ENCODE data around the gene ESYT3.
"Not testable (repeated sequence)": the region's sequence is repeated elsewhere in the genome, so short reads cannot be mapped to it uniquely, and the experiment has no call there.

ESYT3 gene

GRCh38 chr3:138450704-138451424, 16.4 kb downstream of the ESYT3 start:
- no peak overlapping the region for H3K27ac ChIP-seq
- peak; percentile 5 to 41 for DNase-seq
- no peaks in the 10 kb centered on the region for H3K4me1 ChIP-seq
- intact Hi-C loops (cut with DNase I; ENCODE audit: low total_unique reads) = no loop called here
- no peaks in the 10 kb centered on the region for H3K36me3 ChIP-seq
- H3K27me3 ChIP-seq = no peaks in the 10 kb centered on the region
- H3K9me3 ChIP-seq = no peaks in the 10 kb centered on the region
- TF ChIP-seq, protein P1, sequence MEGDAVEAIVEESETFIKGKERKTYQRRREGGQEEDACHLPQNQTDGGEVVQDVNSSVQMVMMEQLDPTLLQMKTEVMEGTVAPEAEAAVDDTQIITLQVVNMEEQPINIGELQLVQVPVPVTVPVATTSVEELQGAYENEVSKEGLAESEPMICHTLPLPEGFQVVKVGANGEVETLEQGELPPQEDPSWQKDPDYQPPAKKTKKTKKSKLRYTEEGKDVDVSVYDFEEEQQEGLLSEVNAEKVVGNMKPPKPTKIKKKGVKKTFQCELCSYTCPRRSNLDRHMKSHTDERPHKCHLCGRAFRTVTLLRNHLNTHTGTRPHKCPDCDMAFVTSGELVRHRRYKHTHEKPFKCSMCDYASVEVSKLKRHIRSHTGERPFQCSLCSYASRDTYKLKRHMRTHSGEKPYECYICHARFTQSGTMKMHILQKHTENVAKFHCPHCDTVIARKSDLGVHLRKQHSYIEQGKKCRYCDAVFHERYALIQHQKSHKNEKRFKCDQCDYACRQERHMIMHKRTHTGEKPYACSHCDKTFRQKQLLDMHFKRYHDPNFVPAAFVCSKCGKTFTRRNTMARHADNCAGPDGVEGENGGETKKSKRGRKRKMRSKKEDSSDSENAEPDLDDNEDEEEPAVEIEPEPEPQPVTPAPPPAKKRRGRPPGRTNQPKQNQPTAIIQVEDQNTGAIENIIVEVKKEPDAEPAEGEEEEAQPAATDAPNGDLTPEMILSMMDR (IDR thresholded peaks at IDR 0.05) = no peak
- no peak overlapping the region for H3K4me3 ChIP-seq

GRCh38 chr3:138451595-138452162, 17.3 kb downstream of the ESYT3 start:
- no peaks in the 10 kb centered on the region for H3K9me3 ChIP-seq

GRCh38 chr3:138452436-138452835, 18.0 kb downstream of the ESYT3 start:
- intact Hi-C loops (cut with DNase I; ENCODE audit: low total_unique reads) = no loop called here
- peak in 1 of 2 donors; percentile 13 for DNase-seq
- TF ChIP-seq, protein P1 (IDR thresholded peaks at IDR 0.05) = no peak
- Histone ChIP-seq H3K4me3 (no peak overlapping the region), H3K4me1 (no peaks in the 10 kb centered on the region), H3K27ac (no peak overlapping the region), H3K9me3 (no peaks in the 10 kb centered on the region), H3K36me3 (no peaks in the 10 kb centered on the region), H3K27me3 (no peaks in the 10 kb centered on the region)

More at GRCh38 chr3:138451595-138452162, 17.3 kb downstream of the ESYT3 start:
- no peak overlapping the region for H3K27ac ChIP-seq
- no peaks in the 10 kb centered on the region for H3K27me3 ChIP-seq
- no peak overlapping the region for H3K4me3 ChIP-seq
- TF ChIP-seq, protein P1 (IDR thresholded peaks at IDR 0.05) = no peak
- intact Hi-C loops (cut with DNase I; ENCODE audit: low total_unique reads) = no loop called here
- DNase-seq = peak in 1 of 2 donors; percentile 55
- H3K4me1 ChIP-seq = no peaks in the 10 kb centered on the region
- no peaks in the 10 kb centered on the region for H3K36me3 ChIP-seq

GRCh38 chr3:138453940-138454339, 19.5 kb downstream of the ESYT3 start:
- H3K9me3 ChIP-seq; H3K4me1 ChIP-seq; intact Hi-C loops (cut with DNase I; ENCODE audit: low total_unique reads); H3K36me3 ChIP-seq; H3K27ac ChIP-seq; H3K27me3 ChIP-seq; H3K4me3 ChIP-seq: not testable (repeated sequence)
- peak in 1 of 2 donors; percentile 34 for DNase-seq

- Histone ChIP-seq H3K4me3 (no peak overlapping the region), H3K4me1 (no peaks in the 10 kb centered on the region), H3K27ac (no peak overlapping the region), H3K36me3 (no peaks in the 10 kb centered on the region), H3K27me3 (no peaks in the 10 kb centered on the region), H3K9me3 (no peaks in the 10 kb centered on the region)
- DNase-seq = peak in 1 of 2 donors; percentile 28
- TF ChIP-seq, protein P1 (IDR thresholded peaks at IDR 0.05) = no peak
- intact Hi-C loops (cut with DNase I; ENCODE audit: low total_unique reads) = no loop called here
Measured at GRCh38 chr3:138455801-138456716, 21.6 kb downstream of the ESYT3 start.

Measured in tibial artery (tissue), 4 donors.